HepG2 (cell line): ENCODE measurements around the gene TPX2. TPM values are rescaled to one million over a fixed set of nuclear protein-coding genes. Genes with fewer than 3 reads are reported as not detected.
A peak's percentile ranks its signal among the peaks of the same experiment; 100 is the strongest.

Experiments used
- CHCHD3 ChIP-seq: sonication (generic); formaldehyde crosslinking; IDR thresholded peaks from 2 replicates; pipeline ENCODE4 v1.8.0; 2022; ENCODE audit warnings: mild to moderate bottlenecking, missing genetic modification reagents, moderate library complexity
- IKZF1 ChIP-seq: fragments of 450-650 bp; IDR thresholded peaks from 2 replicates; pipeline ENCODE4 v1.7.1; 2016
- NR1H2 ChIP-seq: sonication (generic); formaldehyde crosslinking; IDR thresholded peaks from 2 replicates; pipeline ENCODE4 v1.8.1; 2022; ENCODE audit warnings: low read depth, missing genetic modification reagents, borderline replicate concordance
- PHB2 ChIP-seq: fragments of 450-650 bp; IDR thresholded peaks from 2 replicates; pipeline ENCODE4 v1.6.1; 2018; ENCODE audit not compliant: partially characterized antibody
- PREB ChIP-seq: sonication (generic); formaldehyde crosslinking; IDR thresholded peaks from 2 replicates; pipeline ENCODE4 v1.4.0; 2020; ENCODE audit warnings: missing genetic modification reagents
- PRMT3 ChIP-seq: sonication (generic); formaldehyde crosslinking; IDR thresholded peaks from 2 replicates; pipeline ENCODE4 v1.8.1; 2022; ENCODE audit warnings: low read depth, mild to moderate bottlenecking, moderate library complexity, missing genetic modification reagents, borderline replicate concordance
- SMYD3 ChIP-seq: sonication (generic); formaldehyde crosslinking; IDR thresholded peaks from 2 replicates; pipeline ENCODE4 v1.8.1; 2023; ENCODE audit warnings: mild to moderate bottlenecking, missing genetic modification reagents
- SRF ChIP-seq: IDR thresholded peaks from 2 replicates; pipeline ENCODE4 v1.6.1; 2011; ENCODE audit warnings: mild to moderate bottlenecking, low read depth, low read length, moderate library complexity
- TSC22D2 ChIP-seq: sonication (generic); formaldehyde crosslinking; IDR thresholded peaks from 2 replicates; pipeline ENCODE4 v1.5.1; 2020; ENCODE audit warnings: missing genetic modification reagents, mild to moderate bottlenecking, borderline replicate concordance
- ZBTB3 ChIP-seq: sonication (generic); formaldehyde crosslinking; IDR thresholded peaks from 2 replicates; pipeline ENCODE4 v1.4.0; 2020; ENCODE audit warnings: low read depth, mild to moderate bottlenecking, moderate library complexity, missing genetic modification reagents, borderline replicate concordance
- ZMYM3 ChIP-seq: sonication (generic); formaldehyde crosslinking; IDR thresholded peaks from 2 replicates; pipeline ENCODE4 v1.5.1; 2020; ENCODE audit warnings: mild to moderate bottlenecking, missing genetic modification reagents
- ZNF280D ChIP-seq: sonication (generic); formaldehyde crosslinking; IDR thresholded peaks from 2 replicates; pipeline ENCODE4 v1.5.1; 2020; ENCODE audit warnings: mild to moderate bottlenecking, missing genetic modification reagents
- ZNF292 ChIP-seq: sonication (generic); formaldehyde crosslinking; IDR thresholded peaks from 2 replicates; pipeline ENCODE4 v1.8.1; 2022; ENCODE audit warnings: mild to moderate bottlenecking, low read depth, missing genetic modification reagents, borderline replicate concordance
- ZNF564 ChIP-seq: sonication (generic); formaldehyde crosslinking; IDR thresholded peaks from 2 replicates; pipeline ENCODE4 v1.8.1; 2023; ENCODE audit warnings: mild to moderate bottlenecking, missing genetic modification reagents
- ZNF580 ChIP-seq: IDR thresholded peaks from 2 replicates; pipeline ENCODE4 v1.6.1; 2016; ENCODE audit warnings: low read depth, borderline replicate concordance
- ZNF772 ChIP-seq: sonication (generic); formaldehyde crosslinking; IDR thresholded peaks from 2 replicates; pipeline ENCODE4 v1.5.0; 2020; ENCODE audit warnings: mild to moderate bottlenecking, missing genetic modification reagents
- ZSCAN21 ChIP-seq: sonication (generic); formaldehyde crosslinking; IDR thresholded peaks from 2 replicates; pipeline ENCODE4 v1.8.0; 2022; ENCODE audit warnings: mild to moderate bottlenecking, missing genetic modification reagents, moderate library complexity, borderline replicate concordance
- polyA plus RNA-seq, 8 experiments: library from polyadenylated mRNA; depleted of rRNA in 3 of 8; stranded (reverse) in 7 of 8; unstranded in 1 of 8; fragments of >200 nt; fragmentation: Illumina TruSeq in 4 of 8; extraction: Trizol in 4 of 8; gene quantifications; 2 replicates each; pipeline versions ENCODE4 v1.2.1 to v1.2.3, GENCODE V29; 2011 to 2016; ENCODE audit warnings: low read depth in 4 of 8, missing spikeins in 1 of 8, mixed read lengths in 1 of 8; ENCODE audit not compliant: insufficient read depth in 1 of 8
- total RNA-seq, 5 experiments: library from RNA; depleted of rRNA; stranded (reverse); fragments of >200 nt; fragmentation: Illumina TruSeq; extraction: Trizol; gene quantifications; 2 replicates each; pipeline ENCODE4 v1.2.3, GENCODE V29; 2016; ENCODE audit warnings: low read depth in 1 of 5
- TF ChIP-seq, protein P1 (sequence below): sonication (generic); formaldehyde crosslinking; conservative IDR thresholded peaks from 2 replicates; pipeline ENCODE4 v1.4.0; 2020; ENCODE audit warnings: missing genetic modification reagents
- TF ChIP-seq, protein P2 (sequence below): sonication (generic); formaldehyde crosslinking; IDR thresholded peaks from 2 replicates; pipeline ENCODE4 v1.5.1; 2020; ENCODE audit warnings: mild to moderate bottlenecking, missing genetic modification reagents, borderline replicate concordance
- TF ChIP-seq, protein P3 (sequence below): IDR thresholded peaks from 2 replicates; pipeline ENCODE4 v1.6.1; 2016

Gene TPX2
- total and polyA plus RNA-seq, 2 of the 13 experiments (the other 11 are each of a cell fraction or from before 2014, with no cell fraction given), result 34.3 to 124 TPM

GRCh38 chr20:31722257-31723068 lies 16.6 kb upstream of the TPX2 start, which contains the start of gene BCL2L1 (continued):
- TF ChIP-seq ZNF280D (no peak), ZSCAN21 (CRISPR knock-in tag) (no peak; the same call in 1 of the 2 replicates), PRMT3 (CRISPR knock-in tag) (no peak), NR1H2 (CRISPR knock-in tag) (0 out of 2 replicates have a peak, but pooled peaks have one; percentile 37), ZNF772 (CRISPR knock-in tag) (no peak; the same call in 1 of the 2 replicates), ZNF292 (CRISPR knock-in tag) (0 out of 2 replicates have a peak, but pooled peaks have one; percentile 6), CHCHD3 (no peak), PHB2 (no peak), ZNF580 (CRISPR knock-in tag) (no peak), SRF (no peak), ZBTB3 (CRISPR knock-in tag) (no peak), ZMYM3 (CRISPR knock-in tag) (no peak), TSC22D2 (CRISPR knock-in tag) (peak; percentile 41; the same call in 1 of the 2 replicates), ZNF564 (no peak; the same call in 1 of the 2 replicates), IKZF1 (no peak), PREB (CRISPR knock-in tag) (no peak), SMYD3 (CRISPR knock-in tag) (no peak)
- TF ChIP-seq, protein P1, sequence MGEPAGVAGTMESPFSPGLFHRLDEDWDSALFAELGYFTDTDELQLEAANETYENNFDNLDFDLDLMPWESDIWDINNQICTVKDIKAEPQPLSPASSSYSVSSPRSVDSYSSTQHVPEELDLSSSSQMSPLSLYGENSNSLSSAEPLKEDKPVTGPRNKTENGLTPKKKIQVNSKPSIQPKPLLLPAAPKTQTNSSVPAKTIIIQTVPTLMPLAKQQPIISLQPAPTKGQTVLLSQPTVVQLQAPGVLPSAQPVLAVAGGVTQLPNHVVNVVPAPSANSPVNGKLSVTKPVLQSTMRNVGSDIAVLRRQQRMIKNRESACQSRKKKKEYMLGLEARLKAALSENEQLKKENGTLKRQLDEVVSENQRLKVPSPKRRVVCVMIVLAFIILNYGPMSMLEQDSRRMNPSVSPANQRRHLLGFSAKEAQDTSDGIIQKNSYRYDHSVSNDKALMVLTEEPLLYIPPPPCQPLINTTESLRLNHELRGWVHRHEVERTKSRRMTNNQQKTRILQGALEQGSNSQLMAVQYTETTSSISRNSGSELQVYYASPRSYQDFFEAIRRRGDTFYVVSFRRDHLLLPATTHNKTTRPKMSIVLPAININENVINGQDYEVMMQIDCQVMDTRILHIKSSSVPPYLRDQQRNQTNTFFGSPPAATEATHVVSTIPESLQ, result no peak
- TF ChIP-seq, protein P2, sequence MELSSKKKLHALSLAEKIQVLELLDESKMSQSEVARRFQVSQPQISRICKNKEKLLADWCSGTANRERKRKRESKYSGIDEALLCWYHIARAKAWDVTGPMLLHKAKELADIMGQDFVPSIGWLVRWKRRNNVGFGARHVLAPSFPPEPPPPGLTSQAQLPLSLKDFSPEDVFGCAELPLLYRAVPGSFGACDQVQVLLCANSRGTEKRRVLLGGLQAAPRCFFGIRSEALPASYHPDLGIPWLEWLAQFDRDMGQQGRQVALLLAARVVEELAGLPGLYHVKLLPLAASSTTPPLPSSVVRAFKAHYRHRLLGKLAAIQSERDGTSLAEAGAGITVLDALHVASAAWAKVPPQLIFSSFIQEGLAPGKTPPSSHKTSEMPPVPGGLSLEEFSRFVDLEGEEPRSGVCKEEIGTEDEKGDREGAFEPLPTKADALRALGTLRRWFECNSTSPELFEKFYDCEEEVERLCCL, result no peak
- TF ChIP-seq, protein P3, sequence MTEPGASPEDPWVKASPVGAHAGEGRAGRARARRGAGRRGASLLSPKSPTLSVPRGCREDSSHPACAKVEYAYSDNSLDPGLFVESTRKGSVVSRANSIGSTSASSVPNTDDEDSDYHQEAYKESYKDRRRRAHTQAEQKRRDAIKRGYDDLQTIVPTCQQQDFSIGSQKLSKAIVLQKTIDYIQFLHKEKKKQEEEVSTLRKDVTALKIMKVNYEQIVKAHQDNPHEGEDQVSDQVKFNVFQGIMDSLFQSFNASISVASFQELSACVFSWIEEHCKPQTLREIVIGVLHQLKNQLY, result no peak; the same call in 1 of the 2 replicates
